SK-N-MC (cell line): ENCODE data around the gene RPL9.

ENCODE experiments used
- EZH2 ChIP-seq: fragments of 200-600 bp; sonication (generic); IDR thresholded peaks from one replicate; pipeline ENCODE4 v1.6.1; 2017; ENCODE audit warnings: antibody characterized with exemption
- FOXP2 ChIP-seq: optimal IDR thresholded peaks from 2 replicates; pipeline ENCODE3; 2011; ENCODE audit warnings: mild to moderate bottlenecking, moderate library complexity; ENCODE audit not compliant: insufficient read depth; ENCODE audit errors: extremely low read length, control extremely low read depth
- POLR2AphosphoS5 ChIP-seq: IDR thresholded peaks from 2 replicates; pipeline ENCODE4 v1.6.1; 2012; ENCODE audit warnings: mild to moderate bottlenecking, low read depth, low read length, borderline replicate concordance

- TF ChIP-seq POLR2AphosphoS5 (no peak), EZH2 (no peak), FOXP2 (no peak)
These were observed 17.6 kb upstream of the RPL9 start for GRCh38 chr4:39476187-39476895.
